Measurements from ENCODE around the gene ZNF532.

Gene ZNF532

DNA sequence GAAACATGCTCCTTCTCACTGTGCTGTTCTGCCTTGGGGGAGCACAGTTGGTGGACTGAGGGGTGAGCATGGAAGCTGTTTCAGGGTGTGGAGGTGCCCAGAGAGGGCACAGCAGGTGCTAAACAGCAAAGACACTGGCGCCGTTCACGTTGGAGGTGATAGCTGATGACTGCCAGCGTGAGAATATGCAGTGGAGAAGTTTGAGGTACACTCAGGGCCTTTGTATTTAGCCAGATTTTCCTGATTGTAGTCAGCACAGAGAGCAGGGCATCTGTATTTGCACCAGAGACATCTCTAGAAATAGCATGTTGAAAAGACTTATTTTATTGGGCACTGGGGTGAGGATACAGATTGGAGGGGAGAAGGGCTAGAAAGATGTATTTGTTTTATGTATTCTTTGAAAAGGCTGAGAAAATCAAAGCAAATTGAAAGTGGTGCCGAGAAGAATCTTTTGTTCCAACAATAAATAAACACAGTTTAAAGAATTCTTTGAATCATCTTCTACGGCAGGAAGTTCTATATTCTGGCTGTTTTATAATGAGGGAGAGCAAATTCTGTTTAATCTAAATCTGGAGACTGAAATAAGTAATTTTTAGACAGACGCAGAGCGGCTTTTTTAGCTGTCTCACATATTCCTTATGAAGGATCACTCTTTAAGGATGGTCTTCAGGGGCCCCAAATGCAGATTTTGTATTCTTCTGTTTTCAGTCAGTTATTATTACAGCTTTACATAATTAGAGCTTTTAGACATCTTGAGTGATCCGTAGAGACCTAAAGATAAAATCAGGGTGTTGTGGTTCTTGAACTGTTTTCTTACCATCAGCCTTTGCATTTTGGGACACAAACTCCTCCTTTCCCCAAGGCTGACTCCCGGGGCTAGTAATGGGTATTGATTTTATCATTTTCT lies 7.1 kb downstream of the ZNF532 start:
- ATAC-seq, result no peak

DNA sequence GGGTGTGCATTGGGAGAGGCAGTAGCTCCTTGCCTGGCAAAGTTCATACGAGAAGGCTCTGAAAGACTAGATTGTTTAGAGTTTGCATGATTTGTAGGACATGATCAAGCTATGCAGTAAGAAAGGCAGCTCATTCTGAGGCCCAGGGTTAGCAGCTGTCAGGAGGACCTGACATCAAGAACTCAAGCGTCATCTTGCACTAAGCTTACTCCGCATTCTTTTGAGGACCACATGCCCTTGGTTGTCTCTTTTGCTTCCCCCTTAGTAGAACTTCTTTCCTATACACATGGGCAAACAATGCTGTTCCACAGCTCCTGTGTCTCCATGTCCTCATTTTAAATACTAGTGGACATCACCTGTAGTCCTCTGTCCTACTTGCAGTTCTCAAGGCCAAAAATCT lies 14.0 kb downstream of the ZNF532 start:
- no peak for ATAC-seq

DNA sequence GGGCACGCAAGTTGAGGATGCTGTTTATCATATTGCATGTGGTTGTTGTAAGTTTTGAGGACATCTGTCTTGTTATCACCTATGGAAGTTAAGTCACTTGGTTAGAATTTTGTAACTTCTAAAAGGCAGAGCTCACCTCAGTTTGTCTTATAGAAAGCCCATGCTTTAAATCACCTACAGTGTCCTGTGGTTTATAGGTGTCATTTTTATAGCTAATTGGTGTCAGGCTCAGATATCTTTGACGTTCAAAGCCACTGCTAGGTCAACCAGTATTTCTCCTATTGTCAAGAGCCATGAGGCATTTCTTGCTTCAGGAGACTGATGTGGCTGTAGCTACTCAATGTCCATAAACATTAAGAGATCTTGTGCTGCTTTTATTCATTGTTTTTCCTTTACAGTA lies 16.8 kb downstream of the ZNF532 start:
- ATAC-seq, result no peak

DNA sequence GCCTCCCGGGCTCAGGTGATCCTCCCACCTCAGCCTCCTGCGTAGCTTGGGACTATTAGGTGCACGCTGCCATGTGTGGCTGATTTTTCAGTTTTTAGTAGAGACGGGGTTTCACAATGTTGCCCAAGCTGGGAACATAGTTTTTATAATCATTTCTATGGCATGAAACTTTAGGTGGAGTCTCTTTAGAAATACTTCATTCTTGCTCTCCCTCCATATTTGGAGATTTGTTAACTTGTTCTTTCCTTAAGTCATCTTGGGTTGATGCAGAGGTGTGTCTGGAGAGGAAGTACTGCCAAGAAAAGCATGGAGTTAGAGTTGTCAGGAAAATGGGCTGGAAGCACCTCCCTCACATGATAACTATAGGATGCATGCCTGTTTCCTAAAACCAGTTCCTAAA lies 17.4 kb downstream of the ZNF532 start:
- ATAC-seq, result no peak

DNA sequence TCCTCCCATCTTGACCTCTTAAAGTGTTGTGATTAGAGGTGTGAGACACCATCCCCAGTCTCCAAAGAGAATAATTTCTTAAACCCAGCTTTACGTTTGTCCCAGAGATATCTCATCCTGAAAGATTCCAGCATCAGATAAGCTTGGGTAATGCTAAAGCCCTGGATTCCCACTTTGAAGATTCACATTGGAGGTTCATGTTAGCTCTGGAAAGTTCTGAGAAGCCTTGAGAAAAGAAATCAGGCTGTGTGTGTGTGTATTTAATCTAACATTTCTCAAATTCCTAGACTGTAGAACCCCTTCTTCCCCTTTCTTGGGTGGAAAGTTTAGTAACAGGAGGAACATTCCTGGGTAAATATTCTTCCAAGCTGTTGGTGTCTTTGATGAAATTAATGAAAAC lies 18.0 kb downstream of the ZNF532 start:
- ATAC-seq, result no peak

DNA sequence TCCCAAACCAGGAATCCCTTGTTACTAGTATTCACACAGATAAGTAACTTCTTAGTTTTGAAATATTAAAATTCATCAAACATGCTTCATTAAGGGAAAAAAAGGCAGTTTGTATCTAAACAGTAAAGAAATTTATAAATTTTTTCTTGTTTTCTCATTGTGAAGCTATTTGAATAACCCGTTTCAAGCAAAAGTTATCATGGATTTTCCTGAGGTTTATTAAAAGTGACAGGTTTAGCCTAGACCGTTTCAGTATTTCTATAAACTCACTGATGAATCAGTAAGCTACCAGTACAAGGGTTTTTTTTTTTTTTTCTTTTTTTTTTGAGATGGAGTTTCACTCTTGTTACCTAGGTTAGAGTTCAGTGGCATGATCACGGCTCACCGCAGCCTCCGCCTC lies 20.0 kb downstream of the ZNF532 start:
- ATAC-seq, result no peak

DNA sequence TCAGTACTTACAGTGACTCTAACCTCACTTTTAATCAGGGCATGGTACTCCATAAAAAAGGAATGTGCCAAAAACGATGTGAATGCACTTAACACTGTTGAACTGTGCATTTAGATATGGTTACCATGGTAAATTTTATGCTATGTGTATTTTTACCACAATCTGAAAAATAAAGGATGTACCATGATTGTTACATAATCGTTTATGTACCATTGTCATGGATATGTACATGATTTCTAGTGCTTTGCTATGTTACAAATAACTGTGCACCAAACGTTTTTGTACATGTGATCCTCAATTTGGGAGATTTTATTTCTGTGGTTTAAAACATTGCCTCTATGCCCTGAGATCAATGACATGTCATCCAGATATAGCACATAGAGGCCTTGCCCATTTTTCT lies 21.8 kb downstream of the ZNF532 start:
- ATAC-seq, result no peak

DNA sequence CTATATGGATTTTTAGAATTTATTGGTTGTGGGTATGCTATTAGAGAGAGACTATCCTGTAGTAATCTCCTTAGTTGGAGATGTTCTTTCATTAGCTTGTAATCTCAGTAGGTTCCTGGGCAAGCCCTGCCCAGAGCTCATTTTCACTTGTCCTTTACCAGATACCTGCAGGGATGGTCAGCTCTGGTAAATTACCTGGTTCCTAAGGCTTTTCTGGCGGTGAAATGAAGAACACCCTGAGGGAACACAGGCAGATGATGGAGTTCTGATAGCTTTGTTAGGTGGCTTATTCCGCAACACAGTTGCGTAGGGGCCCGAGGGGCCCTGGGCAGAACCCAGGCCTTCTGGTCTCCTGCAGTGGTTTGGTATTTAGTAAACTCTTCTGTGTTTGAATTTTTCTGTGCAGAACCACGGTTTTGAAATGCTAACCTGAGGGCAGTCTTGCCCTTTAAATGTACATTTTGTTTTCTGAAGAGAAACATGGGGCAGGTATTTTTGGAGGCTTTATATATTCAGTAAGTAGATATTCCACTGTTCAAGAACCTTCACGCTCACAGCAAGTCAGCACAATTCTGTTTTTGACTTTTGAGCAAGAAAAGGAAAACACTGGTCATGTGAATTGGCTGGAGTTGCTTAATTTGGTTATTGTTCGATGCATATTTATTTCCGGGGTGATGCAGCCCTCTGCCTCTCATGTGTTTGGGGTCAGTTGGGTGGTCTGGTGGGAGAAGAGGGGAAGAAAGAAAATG lies 22.4 kb downstream of the ZNF532 start:
- ATAC-seq, result no peak

- ATAC-seq, result peak; percentile 41 to 45
These were observed 22.9 kb downstream of the ZNF532 start for GRCh38 chr18:58887613-58887963.

DNA sequence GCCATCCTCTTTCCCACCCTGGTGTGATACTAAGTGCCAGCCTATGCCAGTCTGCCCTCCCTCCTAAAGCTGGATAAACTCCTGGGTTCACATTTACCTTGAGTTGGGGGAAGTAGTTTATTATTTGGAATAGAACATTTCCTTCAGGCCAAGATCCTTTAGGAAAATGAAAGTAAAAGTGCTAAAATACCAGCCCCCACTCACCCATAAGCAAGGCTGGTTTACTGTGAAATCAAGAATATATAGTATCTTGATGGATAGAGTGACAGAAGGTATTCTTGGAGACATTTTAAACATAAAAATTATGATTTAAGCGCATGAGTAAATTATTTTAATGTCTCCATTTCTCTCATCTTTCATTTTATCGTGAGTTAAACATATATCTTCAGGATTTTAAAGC lies 27.1 kb downstream of the ZNF532 start:
- ATAC-seq, result no peak

- ATAC-seq, result no peak
These were observed 27.8 kb downstream of the ZNF532 start for GRCh38 chr18:58892488-58892887.

DNA sequence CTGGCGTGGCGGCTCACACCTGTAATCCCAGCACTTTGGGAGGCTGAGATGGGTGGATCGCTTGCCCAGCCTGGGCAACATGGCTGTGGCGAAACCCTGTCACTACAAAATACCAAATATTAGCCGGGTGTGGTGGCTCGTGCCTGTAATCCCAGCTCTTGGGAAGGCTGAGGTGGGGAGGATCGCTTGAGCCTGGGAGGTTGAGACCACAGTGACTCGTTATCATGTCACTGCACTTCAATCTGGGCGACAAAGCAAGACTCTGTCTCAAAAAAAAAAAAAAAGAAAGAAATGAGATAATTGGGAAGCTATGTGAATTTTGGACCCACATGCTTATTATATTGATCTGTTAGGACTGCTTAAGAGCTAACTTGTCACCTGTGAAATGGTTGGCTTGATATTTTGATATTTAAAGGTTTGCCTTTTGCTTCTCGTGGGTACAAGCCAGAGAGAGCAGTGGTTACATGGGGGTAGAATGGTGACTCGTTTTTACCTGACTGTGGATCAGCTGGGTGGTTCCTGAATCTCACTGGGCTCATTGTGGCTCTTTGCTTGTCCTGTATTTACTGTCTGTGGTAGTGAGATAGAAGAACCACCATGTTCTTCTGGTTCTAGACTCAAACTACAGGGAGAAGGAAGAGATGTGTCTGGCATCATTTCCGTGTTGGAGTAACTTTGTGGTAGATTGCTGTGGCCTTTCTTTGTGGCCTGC lies 28.9 kb downstream of the ZNF532 start:
- no peak for ATAC-seq

GRCh38 chr18:58894930-58895329 lies 30.3 kb downstream of the ZNF532 start:
- ATAC-seq, result no peak

DNA sequence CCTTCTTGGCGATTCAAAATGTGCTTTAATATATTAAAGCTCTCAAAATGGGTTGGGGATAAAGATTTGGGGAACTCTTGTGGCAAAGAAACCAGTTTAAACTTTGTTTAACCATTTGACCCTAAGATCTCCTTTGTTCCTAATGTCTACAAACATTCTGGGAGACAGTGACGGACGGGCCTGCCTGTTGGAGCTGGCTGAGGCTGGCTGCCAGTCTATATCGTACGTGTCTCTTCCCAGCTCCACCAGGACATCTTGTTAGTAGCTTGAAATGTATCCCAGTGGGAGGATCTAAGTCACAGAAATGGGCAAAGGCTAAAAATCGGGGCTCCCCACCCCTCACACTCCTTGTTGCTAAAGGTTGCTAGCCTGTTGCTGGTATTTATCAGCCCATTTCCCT lies 30.7 kb downstream of the ZNF532 start:
- no peak for ATAC-seq

DNA sequence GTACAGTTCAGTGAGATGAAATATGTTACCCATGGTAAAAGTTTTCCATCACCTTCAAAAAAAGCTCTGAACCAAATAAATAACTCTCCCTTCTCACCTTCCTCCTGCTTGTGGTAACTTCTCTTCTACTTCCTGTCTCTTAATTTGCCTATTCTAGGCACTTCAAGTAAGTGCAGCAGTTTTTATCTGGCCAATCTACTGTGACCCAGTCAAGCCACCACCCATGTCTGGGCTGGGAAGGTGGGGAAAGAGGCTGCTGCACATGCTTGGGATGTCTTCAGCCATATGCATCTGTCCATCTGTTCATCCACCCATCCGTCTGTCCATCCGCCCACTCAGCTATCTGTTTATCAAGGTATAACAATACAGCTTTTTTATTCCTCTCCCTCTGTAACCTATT lies 31.6 kb downstream of the ZNF532 start:
- no peak for ATAC-seq

- no peak for ATAC-seq
These were observed 32.2 kb downstream of the ZNF532 start for GRCh38 chr18:58896734-58897508.

DNA sequence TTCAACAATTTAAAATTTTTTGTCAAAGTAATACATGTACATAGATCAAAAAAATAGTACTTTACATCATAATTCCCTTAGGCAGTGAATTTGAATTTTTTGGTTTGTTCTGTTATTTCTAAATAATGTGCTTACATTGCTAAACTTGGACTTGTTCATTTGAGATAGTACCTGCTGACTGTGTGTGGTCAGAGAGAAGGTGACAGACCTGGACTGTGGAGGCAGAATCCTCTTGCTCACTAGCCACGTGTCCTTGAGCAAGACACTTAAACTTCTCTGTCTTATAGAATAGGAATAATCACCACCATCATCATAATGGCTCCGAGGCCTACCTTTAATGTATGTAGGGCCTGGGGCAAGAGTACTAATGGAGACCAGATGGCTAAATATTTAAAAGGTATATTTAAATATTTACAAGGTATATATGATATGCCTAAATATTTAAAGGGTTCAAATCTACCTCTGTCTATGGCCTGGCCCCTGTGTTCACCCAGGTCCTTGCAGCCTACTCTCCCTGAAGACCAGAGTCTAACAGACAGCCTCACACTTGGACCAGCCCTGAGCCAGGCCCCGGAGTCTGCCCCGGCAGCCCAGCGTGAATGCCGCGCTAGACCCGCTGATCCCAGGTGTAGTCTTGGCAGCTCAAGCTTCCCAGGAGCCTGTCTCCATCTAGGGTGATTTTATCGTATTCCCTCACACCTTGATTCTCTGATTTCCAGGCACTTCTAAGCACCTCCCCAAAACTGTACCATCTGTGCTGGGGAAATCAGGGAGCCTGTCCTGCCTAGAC lies 33.5 kb downstream of the ZNF532 start:
- no peak for ATAC-seq

DNA sequence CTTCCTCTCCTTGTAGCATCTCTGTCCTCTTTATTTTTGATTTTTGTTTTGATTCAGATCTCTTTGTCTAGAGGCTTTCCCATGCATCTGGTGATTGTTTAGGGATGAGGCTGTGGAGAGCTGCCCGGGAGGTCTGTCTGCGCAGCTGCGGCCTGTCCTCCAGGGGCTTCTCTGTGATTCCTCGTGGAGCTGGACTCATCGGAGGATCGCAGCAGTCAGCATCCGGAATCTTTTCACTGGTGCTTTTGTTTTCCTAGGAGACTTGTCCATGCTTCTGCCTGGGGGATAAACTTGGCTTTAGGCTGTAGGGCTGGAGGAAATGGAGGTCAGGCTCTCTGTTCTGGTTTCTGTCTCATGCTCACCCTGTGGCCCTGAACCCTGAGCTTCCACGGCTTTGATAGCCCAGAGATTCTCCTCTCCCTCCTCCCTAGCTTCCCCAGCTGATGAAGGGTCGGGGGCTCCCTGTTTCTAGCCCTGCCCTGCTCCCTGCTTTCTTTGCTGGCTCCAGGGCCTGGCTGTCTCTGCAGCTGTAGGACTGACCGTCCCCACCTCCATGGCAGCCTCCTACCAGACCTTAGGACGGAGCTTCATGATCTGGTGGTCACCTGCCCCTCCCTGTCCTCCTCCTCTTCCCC lies 35.5 kb downstream of the ZNF532 start:
- no peak for ATAC-seq

DNA sequence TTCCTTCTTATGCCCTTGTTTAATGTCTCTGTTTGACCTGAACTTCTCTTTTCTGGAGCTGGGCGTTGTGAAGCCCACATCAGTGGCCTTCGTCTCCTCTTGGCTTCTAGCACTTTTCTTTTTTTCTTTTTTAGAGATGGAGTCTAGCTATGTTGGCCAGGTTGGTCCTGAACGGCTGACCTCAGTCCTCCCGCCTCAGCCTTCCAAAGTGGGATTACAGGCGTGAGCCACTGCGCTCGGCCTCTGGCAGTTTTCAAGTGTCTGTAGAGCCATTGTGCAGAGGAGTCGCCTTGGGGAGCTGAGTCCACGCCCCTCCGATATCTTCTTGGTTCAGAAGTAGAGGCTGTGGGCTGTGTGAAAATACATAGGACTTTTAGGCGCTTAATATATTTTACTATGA lies 36.5 kb downstream of the ZNF532 start:
- no peak for ATAC-seq

- no peak for ATAC-seq
These were observed 37.1 kb downstream of the ZNF532 start for GRCh38 chr18:58901783-58902182.

DNA sequence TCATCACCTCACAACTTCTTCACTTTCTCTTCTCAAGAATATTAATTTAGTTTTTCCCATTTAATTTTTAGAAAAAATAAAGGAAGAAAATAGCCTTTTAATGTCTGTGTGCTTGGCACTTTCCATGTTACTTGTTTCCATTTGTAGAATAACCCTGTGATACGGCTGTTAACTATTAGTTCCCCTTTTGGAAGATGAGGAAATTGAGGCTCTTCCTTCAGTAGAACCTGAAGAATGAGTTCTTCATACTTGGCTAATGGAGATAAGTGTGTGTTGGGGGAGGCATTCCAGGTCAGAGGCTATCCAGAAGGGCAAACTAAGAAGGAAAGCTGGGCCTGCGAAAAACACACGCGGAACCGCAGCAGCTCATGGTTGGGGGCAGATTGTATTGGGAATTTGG lies 38.3 kb downstream of the ZNF532 start:
- ATAC-seq, result no peak

GRCh38 chr18:58903533-58903932 lies 38.9 kb downstream of the ZNF532 start:
- ATAC-seq, result no peak
